GM12864 (cell line): ENCODE results near the gene ANKRD37.
A peak's percentile ranks its signal among the peaks of the same experiment; 100 is the strongest.

Source experiments
- DNase-seq: peaks from one replicate; pipeline ENCODE4 v3.0.0-alpha.2; 2011; ENCODE audit warnings: low read depth
- H3K4me3 ChIP-seq: 2 replicates; pipeline ENCODE4 v1.5.1; 2011; ENCODE audit warnings: mild to moderate bottlenecking, low read depth, low read length, control low read depth
- CTCF ChIP-seq: IDR thresholded peaks from 2 replicates; pipeline ENCODE4 v1.5.1; 2011; ENCODE audit warnings: low read depth, mild to moderate bottlenecking, moderate library complexity, low read length, control low read depth, inconsistent platforms; ENCODE audit errors: missing control alignments

Gene ANKRD37

GRCh38 chr4:185395956-185396723 lies 501 bp upstream of the ANKRD37 start:
- DNase-seq, result peak; percentile 90
- peak overlapping the region; percentile 73 for H3K4me3 ChIP-seq
- no peak for TF ChIP-seq CTCF

- no peak for TF ChIP-seq CTCF
- H3K4me3 ChIP-seq, result peak overlapping the region; percentile 42; the same call in 1 of the 2 replicates
- DNase-seq, result no peak
Measured at GRCh38 chr4:185398618-185399017, 2.0 kb downstream of the ANKRD37 start.

- peak overlapping the region; percentile 42; the same call in 1 of the 2 replicates for H3K4me3 ChIP-seq
- no peak for TF ChIP-seq CTCF
- no peak for DNase-seq
Measured at GRCh38 chr4:185399466-185399865, 2.8 kb downstream of the ANKRD37 start.

- no peak for DNase-seq
- H3K4me3 ChIP-seq, result no peak overlapping the region
Measured at GRCh38 chr4:185404031-185404430, 7.4 kb downstream of the ANKRD37 start.

GRCh38 chr4:185405296-185405999 lies 8.8 kb downstream of the ANKRD37 start:
- TF ChIP-seq CTCF, result no peak
- H3K4me3 ChIP-seq, result no peak overlapping the region
- no peak for DNase-seq

More at GRCh38 chr4:185404031-185404430, 7.4 kb downstream of the ANKRD37 start:
- TF ChIP-seq CTCF, result no peak

GRCh38 chr4:185408432-185408831 lies 11.8 kb downstream of the ANKRD37 start:
- no peak for DNase-seq
- TF ChIP-seq CTCF, result no peak
- no peak overlapping the region for H3K4me3 ChIP-seq

- TF ChIP-seq CTCF, result no peak
- H3K4me3 ChIP-seq, result no peak overlapping the region
- DNase-seq, result no peak
Measured at GRCh38 chr4:185411849-185412248, 15.2 kb downstream of the ANKRD37 start.
